Inflammatory macrophage treated with lipopolysaccharide for 1 hour (primary cell): ENCODE data around the gene SNAP91.
"Not testable (repeated sequence)": the region's sequence is repeated elsewhere in the genome, so short reads cannot be mapped to it uniquely, and the experiment has no call there.

Source experiments
- DNase-seq, 2 donors: peaks; one replicate each; pipeline ENCODE4 v3.0.0-alpha.2; 2020 to 2022

The SNAP91 gene

GRCh38 chr6:83615025-83615999 lies 93.6 kb downstream of the SNAP91 start:
- peak; percentile 6 to 36 for DNase-seq

GRCh38 chr6:83613378-83613777 lies 95.5 kb downstream of the SNAP91 start:
- DNase-seq = no peak

- DNase-seq = no peak
Measured at GRCh38 chr6:83609248-83609647, 99.7 kb downstream of the SNAP91 start.

GRCh38 chr6:83605517-83605916 lies 103.4 kb downstream of the SNAP91 start:
- no peak for DNase-seq

GRCh38 chr6:83603551-83603950 lies 105.3 kb downstream of the SNAP91 start:
- no peak for DNase-seq

- DNase-seq = no peak
Measured at GRCh38 chr6:83601119-83601518, 107.8 kb downstream of the SNAP91 start.

- no peak for DNase-seq
Measured at GRCh38 chr6:83600459-83600858, 108.4 kb downstream of the SNAP91 start.

- DNase-seq = no peak
Measured at GRCh38 chr6:83597511-83597910, 111.4 kb downstream of the SNAP91 start.

- DNase-seq = no peak
Measured at GRCh38 chr6:83597051-83597450, 111.8 kb downstream of the SNAP91 start.

GRCh38 chr6:83594941-83595340 lies 114.0 kb downstream of the SNAP91 start:
- DNase-seq = no peak

- no peak for DNase-seq
Measured at GRCh38 chr6:83593395-83593785, 115.5 kb downstream of the SNAP91 start.

- DNase-seq = peak; percentile 21 to 46
Measured at GRCh38 chr6:83592770-83593394, 116.0 kb downstream of the SNAP91 start.

GRCh38 chr6:83590416-83590815 lies 118.5 kb downstream of the SNAP91 start:
- peak; percentile 78 to 79 for DNase-seq

- DNase-seq = no peak
Measured at GRCh38 chr6:83589076-83589475, 119.8 kb downstream of the SNAP91 start.

GRCh38 chr6:83578057-83578456 lies 130.8 kb downstream of the SNAP91 start:
- DNase-seq = no peak

- DNase-seq = no peak
Measured at GRCh38 chr6:83574783-83575182, 134.1 kb downstream of the SNAP91 start.

- DNase-seq = not testable (repeated sequence)
Measured at GRCh38 chr6:83571663-83572185, 137.2 kb downstream of the SNAP91 start.

GRCh38 chr6:83558975-83559374 lies 149.9 kb downstream of the SNAP91 start:
- DNase-seq = no peak

GRCh38 chr6:83556871-83557270 lies 152.0 kb downstream of the SNAP91 start:
- no peak for DNase-seq

- not testable (repeated sequence) for DNase-seq
Measured at GRCh38 chr6:83551748-83552147, 157.2 kb downstream of the SNAP91 start.

GRCh38 chr6:83550482-83550881 lies 158.4 kb downstream of the SNAP91 start:
- DNase-seq = not testable (repeated sequence)

GRCh38 chr6:83546636-83547035 lies 162.3 kb downstream of the SNAP91 start:
- peak; percentile 27 to 63 for DNase-seq

- DNase-seq = no peak
Measured at GRCh38 chr6:83539678-83540077, 169.2 kb downstream of the SNAP91 start.
